Adrenal gland (tissue), 5 donors: ENCODE measurements around the gene OARD1.

Source experiments
- CTCF ChIP-seq, 6 experiments: fragments of 450-650 bp in 4 of 6; fragments of 200-600 bp in 2 of 6; sonication (generic) in 1 of 6; IDR thresholded peaks; 1 replicate in 5 of 6; 2 replicates in 1 of 6; pipeline versions ENCODE4 v1.5.1 to v1.8.0; 2016 to 2021; ENCODE audit warnings: antibody characterized with exemption in 6 of 6, mild to moderate bottlenecking in 2 of 6, moderate library complexity in 1 of 6
- POLR2A ChIP-seq, 2 donors: fragments of 450-650 bp; IDR thresholded peaks; one replicate each; pipeline ENCODE4 v1.6.1; 2017; ENCODE audit warnings: antibody characterized with exemption in 2 of 2, mild to moderate bottlenecking in 2 of 2, moderate library complexity in 1 of 2
- donor health status: DM: no; HTN: no; CAD: no.

GRCh38 chr6:41058783-41059181 is 13.4 kb downstream of the OARD1 start:
- TF ChIP-seq CTCF (IDR thresholded peaks at IDR 0.05), result no peak
- no peak for TF ChIP-seq POLR2A (IDR thresholded peaks at IDR 0.05)
